ENCODE results near the gene COL18A1. TPM values are rescaled to one million over a fixed set of nuclear protein-coding genes. Genes with fewer than 3 reads are reported as not detected.
A peak's percentile ranks its signal among the peaks of the same experiment; 100 is the strongest.

Gene COL18A1
- total and polyA plus RNA-seq, 2 donors (not counting 1 experiment from before 2014, with no cell fraction given), result 15.6 to 24.7 TPM

- ChIA-PET POLR2A (no interaction called here), CTCF (interaction anchor here (1.1 to 1.4 kb wide), 2 partner anchors 16 to 56 kb away, joined by 3 read pairs; no protein-coding TSS in a partner anchor)
- no peaks in the 10 kb centered on the region for H3K27me3 ChIP-seq (replicated peaks in 1 of 4; ENCODE audit: control extremely low read depth in 1 of 4, control insufficient read depth in 3 of 4, insufficient read depth in 4 of 4, low read length in 3 of 4)
- H4K20me1 ChIP-seq (ENCODE audit: control insufficient read depth, insufficient read depth, low read length, poor library complexity, severe bottlenecking), result no peaks in the 10 kb centered on the region
- H2AFZ ChIP-seq (ENCODE audit: insufficient read depth, low read depth, low read length, poor library complexity, severe bottlenecking), result no peak overlapping the region
- intact Hi-C loops (cut with micrococcal nuclease), result loop anchor here (5.0 kb wide), 2 partner anchors 253 to 468 kb away; partner anchors contain the start of genes ADARB1 and POFUT2
- H3K27ac Mint-ChIP-seq, result peak overlapping the region; percentile 46
- no peak overlapping the region for H3K4me2 ChIP-seq (replicated peaks; ENCODE audit: low read depth, low read length, poor library complexity, severe bottlenecking)
- no peak for ATAC-seq (ENCODE audit: low read depth)
- 93% methylated on average over 24 of the region's 24 CpGs for WGBS (ENCODE audit: insufficient coverage)
- no peaks in the 10 kb centered on the region for H3K27me3 Mint-ChIP-seq
- peak overlapping the region; percentile 78 for H3K4me3 Mint-ChIP-seq
- no peak for DNase-seq
- no peak overlapping the region for H3K27ac ChIP-seq (ENCODE audit: low read length in 2 of 2)
- peaks cover 12% of the 10 kb centered on the region for H3K4me1 Mint-ChIP-seq
- H3K79me2 ChIP-seq (ENCODE audit: control insufficient read depth, insufficient read depth, low read length), result no peaks in the 10 kb centered on the region
- H3K9me3 Mint-ChIP-seq (ENCODE audit: insufficient read depth), result no peaks in the 10 kb centered on the region
- H3K9ac ChIP-seq (ENCODE audit: low read length), result no peak overlapping the region
- no peaks in the 10 kb centered on the region for H3K36me3 ChIP-seq (replicated peaks in 1 of 2; ENCODE audit: control extremely low read depth in 1 of 2, control insufficient read depth in 1 of 2, extremely low read depth in 1 of 2, insufficient read depth in 2 of 2, low read length in 1 of 2)
- peaks cover 16 to 22% of the 10 kb centered on the region in 2 donors for H3K4me1 ChIP-seq (ENCODE audit: control insufficient read depth in 2 of 2, insufficient read depth in 2 of 2, low read length in 2 of 2)
- TF ChIP-seq, protein P1, sequence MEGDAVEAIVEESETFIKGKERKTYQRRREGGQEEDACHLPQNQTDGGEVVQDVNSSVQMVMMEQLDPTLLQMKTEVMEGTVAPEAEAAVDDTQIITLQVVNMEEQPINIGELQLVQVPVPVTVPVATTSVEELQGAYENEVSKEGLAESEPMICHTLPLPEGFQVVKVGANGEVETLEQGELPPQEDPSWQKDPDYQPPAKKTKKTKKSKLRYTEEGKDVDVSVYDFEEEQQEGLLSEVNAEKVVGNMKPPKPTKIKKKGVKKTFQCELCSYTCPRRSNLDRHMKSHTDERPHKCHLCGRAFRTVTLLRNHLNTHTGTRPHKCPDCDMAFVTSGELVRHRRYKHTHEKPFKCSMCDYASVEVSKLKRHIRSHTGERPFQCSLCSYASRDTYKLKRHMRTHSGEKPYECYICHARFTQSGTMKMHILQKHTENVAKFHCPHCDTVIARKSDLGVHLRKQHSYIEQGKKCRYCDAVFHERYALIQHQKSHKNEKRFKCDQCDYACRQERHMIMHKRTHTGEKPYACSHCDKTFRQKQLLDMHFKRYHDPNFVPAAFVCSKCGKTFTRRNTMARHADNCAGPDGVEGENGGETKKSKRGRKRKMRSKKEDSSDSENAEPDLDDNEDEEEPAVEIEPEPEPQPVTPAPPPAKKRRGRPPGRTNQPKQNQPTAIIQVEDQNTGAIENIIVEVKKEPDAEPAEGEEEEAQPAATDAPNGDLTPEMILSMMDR (IDR thresholded peaks at IDR 0.05), result no peak
- no peak for TF ChIP-seq EZH2 (IDR thresholded peaks at IDR 0.05; ENCODE audit: borderline replicate concordance, insufficient read depth, low read depth, low read length, poor library complexity, severe bottlenecking)
- no peak overlapping the region for H3K4me3 ChIP-seq (ENCODE audit: control extremely low read depth in 1 of 5, extremely low read depth in 1 of 5, insufficient read depth in 1 of 5, low read depth in 2 of 5, low read length in 4 of 5)
- H3K9me3 ChIP-seq (ENCODE audit: control extremely low read depth in 1 of 3, control insufficient read depth in 2 of 3, insufficient read depth in 1 of 3, low read length in 2 of 3), result no peaks in the 10 kb centered on the region
These were observed 135.0 kb downstream of the COL18A1 start for GRCh38 chr21:45539796-45540600.

DNA sequence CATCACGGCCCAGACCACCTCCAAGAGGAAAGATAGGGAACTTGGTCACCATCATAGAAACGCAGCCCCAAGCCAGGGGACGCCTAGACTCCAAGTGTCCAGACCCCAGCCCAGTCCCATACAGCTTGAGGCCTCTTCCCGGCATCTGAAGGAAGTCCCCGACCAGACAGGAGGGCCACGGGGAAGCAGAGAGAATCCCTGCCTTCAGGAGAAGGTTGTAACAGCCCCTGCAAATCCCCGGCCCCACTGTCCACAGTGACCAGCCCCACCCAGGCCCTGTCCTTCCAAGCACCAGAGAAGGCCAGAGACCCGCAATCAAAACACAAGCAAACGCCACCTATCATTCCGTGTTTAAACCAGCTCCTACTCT is 135.6 kb downstream of the COL18A1 start:
- Mint-ChIP-seq H3K4me1 (peaks cover 12% of the 10 kb centered on the region), H3K4me3 (peak overlapping the region; percentile 78), H3K9me3 (ENCODE audit: insufficient read depth) (no peaks in the 10 kb centered on the region), H3K27ac (peak overlapping the region; percentile 70), H3K27me3 (no peaks in the 10 kb centered on the region)
- no peak overlapping the region for H3K9ac ChIP-seq (ENCODE audit: low read length)
- H3K4me1 ChIP-seq (ENCODE audit: control insufficient read depth in 2 of 2, insufficient read depth in 2 of 2, low read length in 2 of 2), result peaks cover 16 to 22% of the 10 kb centered on the region in 2 donors
- ATAC-seq (ENCODE audit: low read depth) (no peak), DNase-seq (no peak)
- TF ChIP-seq, protein P1 (IDR thresholded peaks at IDR 0.05), result no peak
- TF ChIP-seq EZH2 (IDR thresholded peaks at IDR 0.05; ENCODE audit: borderline replicate concordance, insufficient read depth, low read depth, low read length, poor library complexity, severe bottlenecking), result no peak
- intact Hi-C loops (cut with micrococcal nuclease), result loop anchor here (5.0 kb wide), 2 partner anchors 253 to 468 kb away; partner anchors contain the start of genes ADARB1 and POFUT2
- H2AFZ ChIP-seq (ENCODE audit: insufficient read depth, low read depth, low read length, poor library complexity, severe bottlenecking), result no peak overlapping the region
- H3K79me2 ChIP-seq (ENCODE audit: control insufficient read depth, insufficient read depth, low read length), result no peaks in the 10 kb centered on the region
- no peaks in the 10 kb centered on the region for H4K20me1 ChIP-seq (ENCODE audit: control insufficient read depth, insufficient read depth, low read length, poor library complexity, severe bottlenecking)
- WGBS (ENCODE audit: insufficient coverage), result 93% methylated on average over 7 of the region's 10 CpGs
- H3K4me3 ChIP-seq (ENCODE audit: control extremely low read depth in 1 of 5, extremely low read depth in 1 of 5, insufficient read depth in 1 of 5, low read depth in 2 of 5, low read length in 4 of 5), result no peak overlapping the region
- no peak overlapping the region for H3K27ac ChIP-seq (ENCODE audit: low read length in 2 of 2)
- POLR2A ChIA-PET, result no interaction called here
- H3K9me3 ChIP-seq (ENCODE audit: control extremely low read depth in 1 of 3, control insufficient read depth in 2 of 3, insufficient read depth in 1 of 3, low read length in 2 of 3), result no peaks in the 10 kb centered on the region
- H3K27me3 ChIP-seq (replicated peaks in 1 of 4; ENCODE audit: control extremely low read depth in 1 of 4, control insufficient read depth in 3 of 4, insufficient read depth in 4 of 4, low read length in 3 of 4), result no peaks in the 10 kb centered on the region
- H3K36me3 ChIP-seq (replicated peaks in 1 of 2; ENCODE audit: control extremely low read depth in 1 of 2, control insufficient read depth in 1 of 2, extremely low read depth in 1 of 2, insufficient read depth in 2 of 2, low read length in 1 of 2), result no peaks in the 10 kb centered on the region
- H3K4me2 ChIP-seq (replicated peaks; ENCODE audit: low read depth, low read length, poor library complexity, severe bottlenecking), result no peak overlapping the region
- CTCF ChIA-PET, result interaction anchor here (0.9 to 1.1 kb wide), 2 partner anchors 15 to 281 kb away, joined by 3 read pairs; no protein-coding TSS in a partner anchor
